Esophagus squamous epithelium (tissue), 4 donors: ENCODE data around the gene S100A9.

Experiments used
- CTCF ChIP-seq, 6 experiments: fragments of 450-650 bp in 4 of 6; fragments of 200-600 bp in 2 of 6; sonication (generic) in 2 of 6; IDR thresholded peaks; one replicate each; pipeline ENCODE4 v1.5.1; 2016 to 2019; ENCODE audit warnings: antibody characterized with exemption in 6 of 6, mild to moderate bottlenecking in 4 of 6, moderate library complexity in 4 of 6
- POLR2A ChIP-seq, 4 donors: fragments of 450-650 bp; IDR thresholded peaks; one replicate each; pipeline ENCODE4 v1.6.1; 2017; ENCODE audit warnings: antibody characterized with exemption in 4 of 4, mild to moderate bottlenecking in 4 of 4, moderate library complexity in 3 of 4

- TF ChIP-seq CTCF (IDR thresholded peaks at IDR 0.05), result no peak
- no peak for TF ChIP-seq POLR2A (IDR thresholded peaks at IDR 0.05)
Measured at GRCh38 chr1:153358691-153358975, 979 bp downstream of the S100A9 start.
